ENCODE data around the gene SLC38A9. TPM values are rescaled to one million over a fixed set of nuclear protein-coding genes. Genes with fewer than 3 reads are reported as not detected.

The SLC38A9 gene
- total RNA-seq, 2 donors from 2014 or later: 4.8 to 9.1 TPM

DNA sequence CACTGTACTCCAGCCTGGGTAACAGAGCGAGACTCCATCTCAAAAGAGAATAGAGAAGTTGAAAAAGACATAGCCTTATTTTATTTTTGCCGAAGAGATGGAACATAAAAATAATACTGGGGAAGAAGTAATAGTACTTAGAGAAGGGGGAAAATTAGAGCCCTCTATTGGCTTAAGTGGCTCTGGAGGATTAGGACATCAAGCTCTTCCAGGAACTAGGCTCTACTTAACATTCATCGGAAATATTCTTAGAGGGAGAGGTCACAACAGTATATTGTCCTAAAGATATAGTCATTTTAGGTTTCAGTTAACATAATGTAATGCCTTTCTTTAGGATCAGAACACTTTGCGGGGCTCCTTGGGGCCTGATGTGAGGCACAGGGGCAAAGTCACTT, 91.4 kb downstream of the SLC38A9 start:
- H3K27ac ChIP-seq: no peak overlapping the region
- H3K36me3 ChIP-seq: no peaks in the 10 kb centered on the region

DNA sequence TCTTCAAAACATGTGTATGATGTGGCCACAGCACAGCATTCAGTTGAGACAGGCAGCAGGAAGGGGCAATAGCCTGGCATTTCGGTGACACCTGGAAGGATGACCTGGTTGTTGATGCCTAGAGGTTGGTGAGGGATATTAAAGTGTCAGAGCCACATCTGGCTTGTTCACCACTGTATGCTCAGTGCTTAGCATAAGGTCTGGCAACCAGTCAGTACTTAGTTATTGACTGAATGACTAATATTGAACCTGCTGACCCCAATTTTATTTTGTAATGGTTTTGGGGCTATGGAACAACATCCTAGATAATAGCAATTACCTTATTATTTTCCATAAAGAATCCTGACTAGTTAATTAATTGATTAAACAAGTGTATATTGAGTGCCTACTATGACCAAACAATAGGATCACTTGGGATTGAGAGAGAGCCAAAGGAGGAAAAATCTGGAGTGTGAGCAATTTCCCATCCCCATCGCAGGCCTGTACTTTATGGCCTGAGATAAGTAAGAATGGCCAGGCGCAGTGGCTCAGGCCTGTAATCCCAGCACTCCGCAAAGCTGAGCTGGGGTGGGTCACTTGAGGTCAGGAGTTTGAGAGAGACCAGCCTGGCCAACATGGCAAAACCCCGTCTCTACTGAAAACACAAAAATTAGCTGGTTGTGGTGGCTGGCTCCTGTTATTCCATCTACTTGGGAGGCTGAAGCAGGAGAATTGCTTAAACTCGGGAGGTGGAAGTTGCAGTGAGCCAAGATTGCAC, 91.9 kb downstream of the SLC38A9 start:
- no peak overlapping the region for H3K27ac ChIP-seq
- H3K9me3 ChIP-seq: no peaks in the 10 kb centered on the region
- DNase-seq (ENCODE audit: low spot score): no peak
- H3K27me3 ChIP-seq: no peaks in the 10 kb centered on the region
- H3K4me1 ChIP-seq: peaks cover 0 to 13% of the 10 kb centered on the region in 2 donors
- no peak overlapping the region for H3K4me3 ChIP-seq
- no peaks in the 10 kb centered on the region for H3K36me3 ChIP-seq
- TF ChIP-seq, protein P1, sequence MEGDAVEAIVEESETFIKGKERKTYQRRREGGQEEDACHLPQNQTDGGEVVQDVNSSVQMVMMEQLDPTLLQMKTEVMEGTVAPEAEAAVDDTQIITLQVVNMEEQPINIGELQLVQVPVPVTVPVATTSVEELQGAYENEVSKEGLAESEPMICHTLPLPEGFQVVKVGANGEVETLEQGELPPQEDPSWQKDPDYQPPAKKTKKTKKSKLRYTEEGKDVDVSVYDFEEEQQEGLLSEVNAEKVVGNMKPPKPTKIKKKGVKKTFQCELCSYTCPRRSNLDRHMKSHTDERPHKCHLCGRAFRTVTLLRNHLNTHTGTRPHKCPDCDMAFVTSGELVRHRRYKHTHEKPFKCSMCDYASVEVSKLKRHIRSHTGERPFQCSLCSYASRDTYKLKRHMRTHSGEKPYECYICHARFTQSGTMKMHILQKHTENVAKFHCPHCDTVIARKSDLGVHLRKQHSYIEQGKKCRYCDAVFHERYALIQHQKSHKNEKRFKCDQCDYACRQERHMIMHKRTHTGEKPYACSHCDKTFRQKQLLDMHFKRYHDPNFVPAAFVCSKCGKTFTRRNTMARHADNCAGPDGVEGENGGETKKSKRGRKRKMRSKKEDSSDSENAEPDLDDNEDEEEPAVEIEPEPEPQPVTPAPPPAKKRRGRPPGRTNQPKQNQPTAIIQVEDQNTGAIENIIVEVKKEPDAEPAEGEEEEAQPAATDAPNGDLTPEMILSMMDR (IDR thresholded peaks at IDR 0.05): no peak

More for the DNA sequence above, 91.4 kb downstream of the SLC38A9 start:
- H3K27me3 ChIP-seq: no peaks in the 10 kb centered on the region
- TF ChIP-seq, protein P1 (IDR thresholded peaks at IDR 0.05): no peak
- H3K4me1 ChIP-seq: peaks cover 0 to 13% of the 10 kb centered on the region in 2 donors
- no peak overlapping the region for H3K4me3 ChIP-seq
- DNase-seq (ENCODE audit: low spot score): no peak
- H3K9me3 ChIP-seq: no peaks in the 10 kb centered on the region

DNA sequence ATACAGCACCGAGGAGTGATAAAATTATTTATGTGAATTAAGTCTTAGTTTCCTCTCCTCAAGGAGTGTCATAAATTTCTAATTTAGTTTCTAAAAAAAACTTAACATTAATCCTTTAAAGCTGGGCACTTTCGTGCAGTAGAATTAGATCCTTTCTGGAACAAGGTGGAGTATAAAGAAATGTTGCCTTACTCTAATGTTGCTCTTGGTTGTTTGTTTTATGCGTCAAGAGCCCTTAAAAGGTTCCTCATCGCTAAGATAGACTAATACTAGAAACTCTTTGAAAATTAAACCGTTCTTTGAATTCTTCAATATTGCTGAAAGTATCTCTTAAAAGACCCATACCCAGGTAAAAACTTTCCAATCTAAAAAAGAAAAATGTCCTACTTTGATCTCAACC, 93.8 kb downstream of the SLC38A9 start:
- H3K36me3 ChIP-seq: no peaks in the 10 kb centered on the region
- peaks cover 0 to 13% of the 10 kb centered on the region in 2 donors for H3K4me1 ChIP-seq
- no peaks in the 10 kb centered on the region for H3K9me3 ChIP-seq
- H3K27me3 ChIP-seq: no peaks in the 10 kb centered on the region
- no peak overlapping the region for H3K27ac ChIP-seq
- TF ChIP-seq, protein P1 (IDR thresholded peaks at IDR 0.05): no peak
- DNase-seq (ENCODE audit: low spot score): no peak
- no peak overlapping the region for H3K4me3 ChIP-seq

DNA sequence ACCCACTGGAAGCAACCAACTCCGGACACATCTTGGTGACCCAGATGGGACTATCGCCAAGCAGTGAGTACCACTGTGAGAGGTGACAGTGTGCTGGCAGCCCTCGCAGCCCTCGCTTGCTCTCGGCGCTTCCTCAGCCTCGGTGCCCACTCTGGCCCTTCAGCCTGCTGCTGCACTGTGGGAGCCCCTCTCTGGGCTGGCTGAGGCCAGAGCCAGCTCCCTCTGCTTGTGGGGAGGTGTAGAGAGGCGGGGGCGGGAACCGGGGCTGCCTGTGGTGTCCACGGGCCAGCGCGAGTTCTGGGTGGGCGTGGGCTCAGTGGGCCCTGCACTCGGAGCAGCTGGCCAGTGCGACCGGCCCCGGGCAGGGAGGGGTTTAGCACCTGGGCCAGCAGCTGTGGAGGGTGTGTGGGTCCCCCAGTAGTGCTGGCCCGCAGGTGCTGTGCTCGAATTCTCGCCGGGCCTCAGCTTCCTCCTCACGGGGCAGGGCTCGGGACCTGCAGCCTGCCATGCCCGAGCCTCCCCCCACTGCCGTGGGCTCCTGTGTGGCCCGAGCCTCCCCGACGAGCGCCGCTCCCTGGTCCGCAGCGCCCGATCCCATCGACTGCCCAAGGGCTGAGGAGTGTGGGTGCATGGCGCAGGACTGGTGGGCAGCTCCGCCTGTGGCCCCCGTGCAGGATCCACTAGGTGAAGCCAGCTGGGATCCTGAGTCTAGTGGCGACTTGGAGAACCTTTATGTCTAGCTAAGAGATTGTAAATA, 98.8 kb downstream of the SLC38A9 start:
- Histone ChIP-seq H3K9me3 (no peaks in the 10 kb centered on the region), H3K27ac (no peak overlapping the region), H3K4me3 (no peak overlapping the region), H3K4me1 (no peaks in the 10 kb centered on the region), H3K36me3 (no peaks in the 10 kb centered on the region), H3K27me3 (no peaks in the 10 kb centered on the region)
- TF ChIP-seq, protein P1 (IDR thresholded peaks at IDR 0.05): no peak
- no peak for DNase-seq (ENCODE audit: low spot score)

DNA sequence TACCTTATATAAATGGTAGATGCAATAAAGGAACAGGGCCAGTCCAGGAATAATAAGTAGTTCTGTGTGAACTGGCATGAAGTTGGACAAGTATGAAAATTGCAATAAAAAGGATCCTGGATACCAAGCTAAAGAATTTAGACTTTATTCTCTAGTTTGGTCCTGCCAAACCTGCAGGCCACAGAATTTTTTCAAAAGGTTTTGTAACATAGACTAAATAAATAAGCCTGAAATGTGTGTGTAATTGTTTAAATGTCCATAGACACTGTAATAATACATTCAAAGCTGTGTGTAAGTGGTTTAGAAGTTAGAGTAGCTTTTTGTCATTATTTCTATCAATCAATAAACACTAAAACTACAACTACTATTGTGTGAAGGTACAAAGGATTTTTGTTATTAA, 101.6 kb downstream of the SLC38A9 start:
- no peak for DNase-seq (ENCODE audit: low spot score)
- TF ChIP-seq, protein P1 (IDR thresholded peaks at IDR 0.05): no peak
- no peaks in the 10 kb centered on the region for H3K36me3 ChIP-seq
- no peaks in the 10 kb centered on the region for H3K9me3 ChIP-seq
- H3K4me1 ChIP-seq: no peaks in the 10 kb centered on the region
- no peak overlapping the region for H3K4me3 ChIP-seq
- H3K27me3 ChIP-seq: no peaks in the 10 kb centered on the region
- no peak overlapping the region for H3K27ac ChIP-seq

Measured in right atrium auricular region (tissue), 2 donors.